SK-N-MC (cell line): ENCODE measurements around the gene FGF18.

Experiments used
- EZH2 ChIP-seq: fragments of 200-600 bp; sonication (generic); IDR thresholded peaks from one replicate; pipeline ENCODE4 v1.6.1; 2017; ENCODE audit warnings: antibody characterized with exemption
- POLR2AphosphoS5 ChIP-seq: IDR thresholded peaks from 2 replicates; pipeline ENCODE4 v1.6.1; 2012; ENCODE audit warnings: mild to moderate bottlenecking, low read depth, low read length, borderline replicate concordance

- TF ChIP-seq POLR2AphosphoS5 (no peak), EZH2 (no peak)
These were observed 67.2 kb downstream of the FGF18 start for GRCh38 chr5:171486613-171487012.
